CD4-positive, alpha-beta T cell (primary cell): Measurements from ENCODE around the gene OTUD5. TPM values are rescaled to one million over a fixed set of nuclear protein-coding genes. Genes with fewer than 3 reads are reported as not detected.

Experiments
- ATAC-seq: fragments of 200-7000 bp; cut with Tn5 transposase; one replicate; pipeline ENCODE4 v1.10.0; 2022; ENCODE audit warnings: mild to moderate bottlenecking; ENCODE audit not compliant: poor library complexity
- CTCF ChIA-PET: fragments of 350-600 bp; sonication (Branson Sonifier 250); formaldehyde crosslinking; loops from one replicate; lab custom pipeline; 2021; ENCODE audit warnings: antibody characterized with exemption, inconsistent platforms; lab: Charles Lee
- POLR2A ChIA-PET: fragments of 350-600 bp; sonication (Branson Sonifier 250); formaldehyde crosslinking; loops from one replicate; lab custom pipeline; 2021; ENCODE audit warnings: antibody characterized with exemption, inconsistent platforms; lab: Charles Lee
- DNase-seq, 14 experiments: peaks; one replicate each; pipeline ENCODE4 v3.0.0-alpha.2; 2013 to 2020; ENCODE audit warnings: mixed read lengths in 2 of 14
- H3K27ac ChIP-seq, 2 donors: one replicate each; pipeline versions ENCODE4 v1.5.1 to v1.7.0; 2013; ENCODE audit warnings: low read length in 2 of 2, low read depth in 1 of 2, mild to moderate bottlenecking in 1 of 2
- H3K27me3 ChIP-seq, 2 experiments: 1 replicate in 1 of 2; 2 replicates in 1 of 2; pipeline versions ENCODE4 v1.6.1 to v1.7.0; 2013; ENCODE audit warnings: low read length in 2 of 2, control low read depth in 1 of 2, mild to moderate bottlenecking in 1 of 2, moderate library complexity in 1 of 2; ENCODE audit not compliant: insufficient read depth in 2 of 2, control insufficient read depth in 1 of 2
- H3K36me3 ChIP-seq: one replicate; pipeline ENCODE4 v1.6.1; 2013; ENCODE audit warnings: low read length, control low read depth; ENCODE audit not compliant: insufficient read depth
- H3K4me1 ChIP-seq: one replicate; pipeline ENCODE4 v1.6.1; 2013; ENCODE audit warnings: low read length, control low read depth; ENCODE audit not compliant: insufficient read depth
- H3K4me3 ChIP-seq: one replicate; pipeline ENCODE4 v1.5.1; 2013; ENCODE audit warnings: mild to moderate bottlenecking, low read length, moderate library complexity
- H3K9me3 ChIP-seq, 2 experiments: 1 replicate in 1 of 2; 2 replicates in 1 of 2; pipeline versions ENCODE4 v1.6.1 to v1.7.0; 2013; ENCODE audit warnings: low read length in 2 of 2, mild to moderate bottlenecking in 2 of 2, control low read depth in 1 of 2, moderate library complexity in 1 of 2; ENCODE audit not compliant: control insufficient read depth in 1 of 2, insufficient read depth in 1 of 2
- H3K27ac Mint-ChIP-seq: one replicate; pipeline ENCODE4 v1.8.0; 2020; ENCODE audit warnings: mixed read lengths
- H3K27me3 Mint-ChIP-seq: one replicate; pipeline ENCODE4 v1.8.0; 2021; ENCODE audit warnings: mixed read lengths
- H3K36me3 Mint-ChIP-seq: one replicate; pipeline ENCODE4 v1.8.0; 2021; ENCODE audit warnings: low read depth, mixed read lengths
- H3K4me1 Mint-ChIP-seq: one replicate; pipeline ENCODE4 v1.8.0; 2021; ENCODE audit warnings: low read depth, mixed read lengths
- H3K4me3 Mint-ChIP-seq: one replicate; pipeline ENCODE4 v1.8.0; 2020; ENCODE audit warnings: mild to moderate bottlenecking, mixed read lengths
- H3K9me3 Mint-ChIP-seq: one replicate; pipeline ENCODE4 v1.8.0; 2020; ENCODE audit warnings: mixed read lengths
- CTCF ChIP-seq: fragments of 200-600 bp; IDR thresholded peaks from one replicate; pipeline ENCODE4 v1.8.0; 2022; ENCODE audit warnings: antibody characterized with exemption, mild to moderate bottlenecking
- intact Hi-C, 2 experiments: fragments of 100-400 bp; cut with DNase I in 1 of 2; cut with micrococcal nuclease in 1 of 2; formaldehyde crosslinking; loops; one replicate each; pipeline versions ENCODE4 v1.15.1 to v1.9.0; 2023 to 2025; cut with DNase I, micrococcal nuclease
- total RNA-seq, 174 experiments: library from RNA in 2 of 174; stranded (reverse) in 2 of 174; gene quantifications; one replicate each; pipeline ENCODE4 v1.2.3 and lab custom pipeline; 2021 to 2026

The OTUD5 gene
- total RNA-seq, 2 experiments from 2014 or later: 81.3 to 92.1 TPM

GRCh38 chrX:48933757-48934156 lies 23.6 kb downstream of the OTUD5 start:
- H3K4me3 ChIP-seq: no peak overlapping the region
- H3K4me3 Mint-ChIP-seq: peak overlapping the region; percentile 2
- peaks cover 62% of the 10 kb centered on the region for H3K4me1 Mint-ChIP-seq
- no peaks in the 10 kb centered on the region for H3K9me3 Mint-ChIP-seq
- peak overlapping the region; percentile 98 for H3K27ac Mint-ChIP-seq
- no peaks in the 10 kb centered on the region for H3K27me3 ChIP-seq
- no peak for TF ChIP-seq CTCF
- peaks cover 43% of the 10 kb centered on the region for H3K36me3 ChIP-seq
- ChIA-PET CTCF (no interaction called here), POLR2A (interaction anchor here (1.6 to 2.2 kb wide), 2 partner anchors 13 to 14 kb away, joined by 4 to 7 read pairs; no protein-coding TSS in a partner anchor)
- no peaks in the 10 kb centered on the region for H3K9me3 ChIP-seq
- ATAC-seq: no peak
- H3K4me1 ChIP-seq: peaks cover 52% of the 10 kb centered on the region
- no peaks in the 10 kb centered on the region for H3K27me3 Mint-ChIP-seq
- intact Hi-C loops: no loop called here
- peak in 1 of 14 experiments; percentile 6 for DNase-seq
- H3K36me3 Mint-ChIP-seq: peaks cover 63% of the 10 kb centered on the region
- peak overlapping the region; percentile 46 to 68 for H3K27ac ChIP-seq

DNA sequence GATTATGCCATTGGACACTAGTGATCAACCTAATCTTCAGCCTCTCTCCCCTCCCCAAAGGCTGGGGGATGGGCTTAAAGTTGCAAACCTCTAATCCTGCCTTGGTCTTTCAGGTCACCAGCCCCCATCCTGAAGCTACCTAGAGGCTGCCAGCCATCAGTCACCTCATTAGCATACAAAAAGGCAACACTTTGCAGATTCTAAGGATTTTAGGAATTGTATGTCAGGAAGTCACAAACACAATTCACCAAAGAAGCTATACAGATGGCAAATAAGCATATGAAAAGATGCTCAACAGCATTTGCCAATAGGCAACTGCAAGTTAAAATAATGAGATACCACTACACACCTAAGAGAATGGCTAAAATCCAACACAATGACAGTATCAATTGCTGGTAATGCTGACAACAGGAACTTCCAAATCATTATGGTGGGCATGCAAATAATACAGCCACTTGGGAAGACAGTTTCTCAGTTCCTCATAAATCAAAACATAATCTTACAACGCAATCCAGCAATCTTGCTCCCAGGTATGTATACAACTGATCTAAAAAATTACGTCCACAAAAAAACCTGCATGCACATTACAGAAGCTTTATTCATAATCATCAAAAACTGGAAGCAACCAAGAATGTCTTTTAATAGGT lies 29.5 kb downstream of the OTUD5 start:
- H3K27ac ChIP-seq: no peak overlapping the region

GRCh38 chrX:48927123-48927522 lies 30.3 kb downstream of the OTUD5 start:
- ChIA-PET POLR2A (interaction anchor here (0.9 to 1.3 kb wide), 3 partner anchors 8 to 13 kb away, joined by 3 to 5 read pairs (median 3); no protein-coding TSS in a partner anchor), CTCF (interaction anchor here (2.6 kb wide), 1 partner anchor 10 kb away, joined by 8 read pairs; no protein-coding TSS in a partner anchor)
- Histone ChIP-seq H3K9me3 (no peaks in the 10 kb centered on the region), H3K4me3 (no peak overlapping the region), H3K27me3 (no peaks in the 10 kb centered on the region), H3K4me1 (peaks cover 42% of the 10 kb centered on the region), H3K27ac (no peak overlapping the region), H3K36me3 (peaks cover 67% of the 10 kb centered on the region)
- ATAC-seq (no peak), DNase-seq (no peak)
- no peak for TF ChIP-seq CTCF
- Mint-ChIP-seq H3K4me1 (peaks cover 21% of the 10 kb centered on the region), H3K4me3 (no peak overlapping the region), H3K36me3 (peaks cover 60% of the 10 kb centered on the region), H3K27me3 (no peaks in the 10 kb centered on the region), H3K27ac (no peak overlapping the region), H3K9me3 (no peaks in the 10 kb centered on the region)
- intact Hi-C loops: no loop called here

More for the DNA sequence above, 29.5 kb downstream of the OTUD5 start:
- no peak for DNase-seq
- ChIA-PET CTCF (interaction anchor here (2.6 kb wide), 1 partner anchor 9 kb away, joined by 8 read pairs; no protein-coding TSS in a partner anchor), POLR2A (interaction anchor here (0.9 to 1.3 kb wide), 3 partner anchors 8 to 12 kb away, joined by 3 to 5 read pairs (median 3); no protein-coding TSS in a partner anchor)
- Histone ChIP-seq H3K4me1 (peaks cover 34% of the 10 kb centered on the region), H3K36me3 (peaks cover 62% of the 10 kb centered on the region), H3K9me3 (no peaks in the 10 kb centered on the region), H3K4me3 (no peak overlapping the region), H3K27me3 (no peaks in the 10 kb centered on the region)
- no peak for ATAC-seq
- H3K4me3 Mint-ChIP-seq: no peak overlapping the region
- no peaks in the 10 kb centered on the region for H3K27me3 Mint-ChIP-seq
- intact Hi-C loops: no loop called here
- no peaks in the 10 kb centered on the region for H3K9me3 Mint-ChIP-seq
- H3K36me3 Mint-ChIP-seq: peaks cover 59% of the 10 kb centered on the region
- H3K27ac Mint-ChIP-seq: no peak overlapping the region
- TF ChIP-seq CTCF: no peak
- H3K4me1 Mint-ChIP-seq: peaks cover 20% of the 10 kb centered on the region
